ENCODE measurements around the gene FAM167B.
"Not testable (repeated sequence)": the region's sequence is repeated elsewhere in the genome, so short reads cannot be mapped to it uniquely, and the experiment has no call there.

The FAM167B gene

DNA sequence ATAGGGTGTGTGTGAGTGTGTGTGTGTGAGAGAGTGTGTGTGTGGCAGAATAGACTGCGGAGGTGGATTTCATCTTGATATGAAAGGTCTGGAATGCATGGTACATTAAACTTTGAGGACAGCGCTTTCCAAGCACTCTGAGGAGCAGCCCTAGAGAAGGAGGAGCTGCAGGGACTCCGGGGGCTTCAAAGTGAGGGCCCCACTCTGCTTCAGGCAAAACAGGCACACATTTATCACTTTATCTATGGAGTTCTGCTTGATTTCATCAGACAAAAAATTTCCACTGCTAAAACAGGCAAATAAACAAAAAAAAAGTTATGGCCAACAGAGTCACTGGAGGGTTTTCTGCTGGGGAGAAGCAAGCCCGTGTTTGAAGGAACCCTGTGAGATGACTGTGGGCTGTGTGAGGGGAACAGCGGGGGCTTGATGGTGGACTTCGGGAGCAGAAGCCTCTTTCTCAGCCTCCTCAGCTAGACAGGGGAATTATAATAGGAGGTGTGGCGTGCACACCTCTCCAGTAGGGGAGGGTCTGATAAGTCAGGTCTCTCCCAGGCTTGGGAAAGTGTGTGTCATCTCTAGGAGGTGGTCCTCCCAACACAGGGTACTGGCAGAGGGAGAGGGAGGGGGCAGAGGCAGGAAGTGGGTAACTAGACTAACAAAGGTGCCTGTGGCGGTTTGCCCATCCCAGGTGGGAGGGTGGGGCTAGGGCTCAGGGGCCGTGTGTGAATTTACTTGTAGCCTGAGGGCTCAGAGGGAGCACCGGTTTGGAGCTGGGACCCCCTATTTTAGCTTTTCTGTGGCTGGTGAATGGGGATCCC lies 26.6 kb downstream of the FAM167B start:
- H3K4me3 ChIP-seq (ENCODE audit: control insufficient read depth, low read depth, low read length): no peak overlapping the region
- DNase-seq (ENCODE audit: low read depth): no peak
- TF ChIP-seq, protein P1, sequence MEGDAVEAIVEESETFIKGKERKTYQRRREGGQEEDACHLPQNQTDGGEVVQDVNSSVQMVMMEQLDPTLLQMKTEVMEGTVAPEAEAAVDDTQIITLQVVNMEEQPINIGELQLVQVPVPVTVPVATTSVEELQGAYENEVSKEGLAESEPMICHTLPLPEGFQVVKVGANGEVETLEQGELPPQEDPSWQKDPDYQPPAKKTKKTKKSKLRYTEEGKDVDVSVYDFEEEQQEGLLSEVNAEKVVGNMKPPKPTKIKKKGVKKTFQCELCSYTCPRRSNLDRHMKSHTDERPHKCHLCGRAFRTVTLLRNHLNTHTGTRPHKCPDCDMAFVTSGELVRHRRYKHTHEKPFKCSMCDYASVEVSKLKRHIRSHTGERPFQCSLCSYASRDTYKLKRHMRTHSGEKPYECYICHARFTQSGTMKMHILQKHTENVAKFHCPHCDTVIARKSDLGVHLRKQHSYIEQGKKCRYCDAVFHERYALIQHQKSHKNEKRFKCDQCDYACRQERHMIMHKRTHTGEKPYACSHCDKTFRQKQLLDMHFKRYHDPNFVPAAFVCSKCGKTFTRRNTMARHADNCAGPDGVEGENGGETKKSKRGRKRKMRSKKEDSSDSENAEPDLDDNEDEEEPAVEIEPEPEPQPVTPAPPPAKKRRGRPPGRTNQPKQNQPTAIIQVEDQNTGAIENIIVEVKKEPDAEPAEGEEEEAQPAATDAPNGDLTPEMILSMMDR (conservative IDR thresholded peaks at IDR 0.05; ENCODE audit: control insufficient read depth, insufficient read depth, low read depth, low read length): no peak

DNA sequence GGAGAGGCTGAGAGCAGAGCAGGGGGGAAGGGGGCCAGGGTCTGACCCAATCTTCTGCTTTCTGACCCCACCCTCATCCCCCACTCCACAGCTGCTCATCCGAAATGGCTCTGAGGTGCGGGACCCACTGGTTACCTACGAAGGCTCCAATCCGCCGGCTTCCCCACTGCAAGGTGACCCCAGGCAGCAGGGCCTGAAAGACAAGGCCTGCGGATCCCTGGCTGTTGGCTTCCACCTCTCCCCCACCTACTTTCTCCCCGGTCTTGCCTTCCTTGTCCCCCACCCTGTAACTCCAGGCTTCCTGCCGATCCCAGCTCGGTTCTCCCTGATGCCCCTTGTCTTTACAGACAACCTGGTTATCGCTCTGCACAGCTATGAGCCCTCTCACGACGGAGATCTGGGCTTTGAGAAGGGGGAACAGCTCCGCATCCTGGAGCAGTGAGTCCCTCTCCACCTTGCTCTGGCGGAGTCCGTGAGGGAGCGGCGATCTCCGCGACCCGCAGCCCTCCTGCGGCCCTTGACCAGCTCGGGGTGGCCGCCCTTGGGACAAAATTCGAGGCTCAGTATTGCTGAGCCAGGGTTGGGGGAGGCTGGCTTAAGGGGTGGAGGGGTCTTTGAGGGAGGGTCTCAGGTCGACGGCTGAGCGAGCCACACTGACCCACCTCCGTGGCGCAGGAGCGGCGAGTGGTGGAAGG lies 27.8 kb downstream of the FAM167B start:
- H3K4me3 ChIP-seq (ENCODE audit: control insufficient read depth, low read depth, low read length): no peak overlapping the region
- no peak for DNase-seq (ENCODE audit: low read depth)
- TF ChIP-seq, protein P1 (conservative IDR thresholded peaks at IDR 0.05; ENCODE audit: control insufficient read depth, insufficient read depth, low read depth, low read length): no peak

DNA sequence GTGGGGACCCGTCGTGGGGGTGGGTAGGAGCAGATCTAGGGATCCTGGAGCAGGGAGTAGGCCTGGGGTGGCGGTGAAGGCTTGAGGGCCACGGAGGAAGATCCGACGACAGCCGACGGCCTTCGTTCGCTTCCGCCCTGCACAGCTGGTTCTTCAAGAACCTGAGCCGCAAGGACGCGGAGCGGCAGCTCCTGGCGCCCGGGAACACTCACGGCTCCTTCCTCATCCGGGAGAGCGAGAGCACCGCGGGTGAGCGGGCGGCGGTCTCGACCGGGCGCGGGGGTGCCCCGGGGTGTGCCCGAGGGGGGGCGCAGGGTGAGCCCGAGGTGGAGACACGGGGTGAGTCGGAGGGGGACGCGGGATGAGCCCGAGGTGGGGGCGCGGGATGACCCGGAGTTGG lies 28.4 kb downstream of the FAM167B start:
- TF ChIP-seq, protein P1 (conservative IDR thresholded peaks at IDR 0.05; ENCODE audit: control insufficient read depth, insufficient read depth, low read depth, low read length): no peak
- H3K4me3 ChIP-seq (ENCODE audit: control insufficient read depth, low read depth, low read length): no peak overlapping the region
- peak; percentile 4 for DNase-seq (ENCODE audit: low read depth)

GRCh38 chr1:32276032-32276782 lies 29.2 kb downstream of the FAM167B start:
- TF ChIP-seq, protein P1 (conservative IDR thresholded peaks at IDR 0.05; ENCODE audit: control insufficient read depth, insufficient read depth, low read depth, low read length): no peak
- H3K4me3 ChIP-seq (ENCODE audit: control insufficient read depth, low read depth, low read length): no peak overlapping the region
- DNase-seq (ENCODE audit: low read depth): no peak

DNA sequence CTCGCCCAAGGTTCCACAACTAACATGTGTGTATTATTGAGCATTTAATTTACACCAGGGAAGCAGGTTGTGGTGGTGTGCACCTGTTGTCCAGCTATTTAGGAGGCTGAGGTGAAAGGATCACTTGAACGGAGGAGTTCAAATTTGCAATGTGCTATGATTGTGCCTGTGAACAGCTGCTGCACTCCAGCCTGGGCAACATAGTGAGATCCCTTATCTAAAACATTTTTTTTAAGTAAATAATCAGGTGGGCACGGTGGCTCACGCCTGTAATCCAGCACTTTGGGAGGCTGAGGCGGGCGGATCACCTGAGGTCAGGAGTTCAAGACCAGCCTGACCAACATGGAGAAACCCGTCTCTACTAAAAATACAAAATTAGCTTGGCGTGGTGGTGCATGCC lies 37.8 kb downstream of the FAM167B start:
- not testable (repeated sequence) for H3K4me3 ChIP-seq (ENCODE audit: control insufficient read depth, low read depth, low read length)

DNA sequence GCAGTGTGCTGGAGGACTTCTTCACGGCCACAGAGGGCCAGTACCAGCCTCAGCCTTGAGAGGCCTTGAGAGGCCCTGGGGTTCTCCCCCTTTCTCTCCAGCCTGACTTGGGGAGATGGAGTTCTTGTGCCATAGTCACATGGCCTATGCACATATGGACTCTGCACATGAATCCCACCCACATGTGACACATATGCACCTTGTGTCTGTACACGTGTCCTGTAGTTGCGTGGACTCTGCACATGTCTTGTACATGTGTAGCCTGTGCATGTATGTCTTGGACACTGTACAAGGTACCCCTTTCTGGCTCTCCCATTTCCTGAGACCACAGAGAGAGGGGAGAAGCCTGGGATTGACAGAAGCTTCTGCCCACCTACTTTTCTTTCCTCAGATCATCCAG lies 38.6 kb downstream of the FAM167B start:
- H3K4me3 ChIP-seq (ENCODE audit: control insufficient read depth, low read depth, low read length): no peak overlapping the region
- TF ChIP-seq, protein P1 (conservative IDR thresholded peaks at IDR 0.05; ENCODE audit: control insufficient read depth, insufficient read depth, low read depth, low read length): no peak
- no peak for DNase-seq (ENCODE audit: low read depth)

More for the DNA sequence above, 37.8 kb downstream of the FAM167B start:
- not testable (repeated sequence) for DNase-seq (ENCODE audit: low read depth)

DNA sequence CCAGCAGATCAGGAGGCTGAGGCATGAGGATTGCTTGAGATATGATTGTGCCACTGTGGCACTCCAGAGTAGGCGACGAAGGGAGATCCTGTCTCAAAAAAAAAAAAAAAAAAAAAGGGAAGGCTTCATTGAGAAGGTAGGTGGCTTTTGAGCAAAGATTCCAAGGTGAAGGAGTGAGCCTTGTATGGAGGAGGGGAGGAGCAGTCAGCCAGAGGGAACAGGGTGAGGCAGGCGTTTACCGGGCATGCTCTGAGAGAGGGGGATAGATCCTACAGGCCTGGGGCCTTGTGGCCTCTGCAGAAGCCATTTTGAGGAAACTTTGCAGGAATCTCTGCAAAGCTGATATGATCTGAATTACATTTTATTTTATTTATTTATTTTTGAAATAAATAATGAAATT lies 39.7 kb downstream of the FAM167B start:
- no peak for DNase-seq (ENCODE audit: low read depth)
- TF ChIP-seq, protein P1 (conservative IDR thresholded peaks at IDR 0.05; ENCODE audit: control insufficient read depth, insufficient read depth, low read depth, low read length): no peak

More for the DNA sequence above, 39.7 kb downstream of the FAM167B start:
- H3K4me3 ChIP-seq (ENCODE audit: control insufficient read depth, low read depth, low read length): no peak overlapping the region
